Measurements from ENCODE around the gene RALGDS. TPM values are rescaled to one million over a fixed set of nuclear protein-coding genes. Genes with fewer than 3 reads are reported as not detected.

Gene RALGDS
- total and polyA plus RNA-seq, 7 experiments from 2014 or later: 17.8 to 123 (median 76.9) TPM

DNA sequence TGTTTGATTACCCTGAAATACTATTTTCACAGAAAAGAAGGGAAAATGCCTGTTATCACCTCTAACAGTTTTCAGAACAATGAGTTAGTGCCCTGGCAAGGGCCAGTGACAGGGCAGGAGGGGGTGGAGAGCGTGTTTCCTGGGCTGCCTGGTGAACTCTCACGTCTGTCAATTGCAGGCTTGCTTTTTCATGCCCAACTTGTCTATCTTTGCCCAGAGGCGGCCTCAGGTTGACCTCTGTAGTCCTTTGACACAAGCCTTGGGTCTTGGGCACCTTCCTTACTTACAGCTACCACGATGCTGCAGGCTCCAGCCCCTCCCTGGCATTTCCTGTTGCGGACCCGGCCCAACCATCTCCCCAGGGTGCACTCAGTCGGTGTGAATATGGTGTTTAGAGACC lies 61.4 kb downstream of the RALGDS start:
- no peak for ATAC-seq
- DNase-seq: peak in 1 of 9 donors; percentile 14
- no peaks in the 10 kb centered on the region for H3K9me3 Mint-ChIP-seq
- H3K27ac Mint-ChIP-seq: peak overlapping the region; percentile 36 to 91 (median 84)
- Histone ChIP-seq H3K27ac (ENCODE audit: low read depth, low read length) (peak overlapping the region; percentile 3), H3K9me3 (ENCODE audit: control insufficient read depth in 2 of 3, low read length in 3 of 3) (no peaks in the 10 kb centered on the region), H3K27me3 (ENCODE audit: control insufficient read depth in 2 of 2, insufficient read depth in 2 of 2, low read length in 2 of 2) (no peaks in the 10 kb centered on the region), H3K4me1 (ENCODE audit: control insufficient read depth in 2 of 2, insufficient read depth in 2 of 2, low read length in 2 of 2) (peaks cover 5 to 49% of the 10 kb centered on the region in 2 donors), H3K36me3 (ENCODE audit: control insufficient read depth in 2 of 3, insufficient read depth in 3 of 3, low read length in 3 of 3) (peaks cover 0 to 17% (median 6%) of the 10 kb centered on the region in 3 experiments), H3K4me3 (ENCODE audit: low read length) (no peak overlapping the region)
- intact Hi-C loops (cut with micrococcal nuclease): no loop called here
- ChIA-PET CTCF (interaction anchor here (0.7 kb wide), 1 partner anchor 30 kb away, joined by 3 read pairs; no protein-coding TSS in a partner anchor), POLR2A (interaction anchor here (1.0 to 1.6 kb wide), 2 partner anchors 29 to 66 kb away, joined by 4 to 5 read pairs; partner anchors contain the start of gene GTF3C5)
- peaks cover 0 to 13% (median 3%) of the 10 kb centered on the region in 5 donors for H3K36me3 Mint-ChIP-seq
- H3K4me1 Mint-ChIP-seq: peaks cover 25 to 70% (median 48%) of the 10 kb centered on the region in 7 donors
- peak overlapping the region; percentile 44 to 76 (median 67) for H3K4me3 Mint-ChIP-seq
- no peaks in the 10 kb centered on the region for H3K27me3 Mint-ChIP-seq

DNA sequence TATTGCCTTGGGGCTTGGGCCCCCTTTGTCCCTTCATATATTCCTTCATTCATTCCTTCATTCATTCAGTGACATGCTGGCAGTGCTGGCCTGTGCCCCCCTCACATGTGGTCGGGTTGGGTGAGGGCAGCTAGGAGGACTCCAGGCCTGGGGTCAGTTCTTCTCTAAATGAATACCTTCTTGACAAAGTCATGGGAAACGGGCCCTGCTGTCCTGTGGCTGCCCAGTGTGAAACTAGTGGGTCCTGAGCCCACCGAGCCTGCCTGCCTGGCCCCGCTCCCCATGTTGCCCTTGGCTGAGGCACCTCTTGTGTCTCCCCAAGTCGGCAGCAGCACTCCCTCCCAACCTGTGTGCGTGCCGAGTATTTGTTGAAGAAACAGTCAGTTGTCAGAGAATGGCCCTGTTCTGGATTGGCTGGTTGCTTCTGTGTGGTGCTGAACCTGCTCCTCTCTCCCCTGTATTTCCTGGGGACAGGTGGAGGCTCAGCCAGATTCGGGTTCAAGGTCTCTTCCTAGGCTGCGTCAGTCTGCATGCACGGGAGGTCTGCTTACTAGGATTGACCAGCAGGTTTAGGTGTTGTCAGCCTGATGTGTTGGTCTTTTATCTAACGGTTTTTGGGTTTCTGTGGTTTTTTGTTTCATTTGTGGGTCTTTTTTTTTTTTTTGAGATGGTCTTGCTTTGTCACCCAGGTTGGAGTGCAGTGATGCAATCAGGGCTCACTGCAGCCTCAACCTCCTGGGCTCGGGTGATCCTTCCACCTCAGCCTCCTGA lies 62.3 kb downstream of the RALGDS start:
- H3K36me3 ChIP-seq (ENCODE audit: control insufficient read depth in 2 of 3, insufficient read depth in 3 of 3, low read length in 3 of 3): peaks cover 0 to 25% (median 6%) of the 10 kb centered on the region in 3 experiments
- Mint-ChIP-seq H3K9me3 (no peaks in the 10 kb centered on the region), H3K27ac (peak overlapping the region; percentile 68 to 91 (median 87)), H3K36me3 (peaks cover 0 to 16% (median 8%) of the 10 kb centered on the region in 5 donors), H3K4me3 (peak overlapping the region; percentile 7 to 81 (median 59)), H3K4me1 (peaks cover 25 to 70% (median 48%) of the 10 kb centered on the region in 7 donors), H3K27me3 (no peaks in the 10 kb centered on the region)
- H3K9me3 ChIP-seq (ENCODE audit: control insufficient read depth in 2 of 3, low read length in 3 of 3): no peaks in the 10 kb centered on the region
- POLR2A ChIA-PET: interaction anchor here (0.5 kb wide), 1 partner anchor 389 kb away, joined by 3 read pairs; the partner anchor contains the start of gene DDX31
- intact Hi-C loops (cut with micrococcal nuclease): no loop called here
- H3K27me3 ChIP-seq (ENCODE audit: control insufficient read depth in 2 of 2, insufficient read depth in 2 of 2, low read length in 2 of 2): no peaks in the 10 kb centered on the region
- DNase-seq (peak in 3 of 9 donors; percentile 8 to 12 (median 9)), ATAC-seq (no peak)
- H3K4me3 ChIP-seq (ENCODE audit: low read length): no peak overlapping the region
- peak overlapping the region; percentile 39 for H3K27ac ChIP-seq (ENCODE audit: low read depth, low read length)
- peaks cover 5 to 49% of the 10 kb centered on the region in 2 donors for H3K4me1 ChIP-seq (ENCODE audit: control insufficient read depth in 2 of 2, insufficient read depth in 2 of 2, low read length in 2 of 2)
- CTCF ChIA-PET: interaction anchor here (0.5 kb wide), 1 partner anchor 1075 kb away, joined by 3 read pairs; no protein-coding TSS in a partner anchor

DNA sequence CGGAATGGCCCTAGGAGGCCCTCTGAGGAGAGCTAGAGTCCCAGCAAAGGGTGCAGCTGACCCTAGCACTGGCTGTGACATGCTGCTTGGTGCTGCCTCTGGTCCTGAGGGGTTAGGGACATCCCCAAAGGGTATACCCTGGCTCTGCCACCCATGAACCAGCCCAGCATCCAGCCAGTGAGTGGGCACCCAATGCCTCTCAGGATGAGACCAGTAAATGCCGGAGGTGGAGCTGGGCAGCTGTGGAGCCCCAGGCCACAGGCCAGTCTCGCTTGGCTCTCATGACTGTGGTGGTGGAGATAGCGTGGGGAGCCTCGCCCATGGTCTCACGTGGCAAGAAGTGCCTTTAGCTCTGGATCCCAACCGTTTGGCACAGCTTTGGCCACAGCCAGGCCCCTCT lies 63.0 kb downstream of the RALGDS start:
- H3K4me3 Mint-ChIP-seq: peak overlapping the region in 6 of 10 donors; percentile 7 to 81 (median 62)
- no peak for DNase-seq
- Histone ChIP-seq H3K36me3 (ENCODE audit: control insufficient read depth in 2 of 3, insufficient read depth in 3 of 3, low read length in 3 of 3) (peaks cover 0 to 32% (median 6%) of the 10 kb centered on the region in 3 experiments), H3K27ac (ENCODE audit: low read depth, low read length) (peak overlapping the region; percentile 39), H3K4me1 (ENCODE audit: control insufficient read depth in 2 of 2, insufficient read depth in 2 of 2, low read length in 2 of 2) (peaks cover 5 to 49% of the 10 kb centered on the region in 2 donors), H3K9me3 (ENCODE audit: control insufficient read depth in 2 of 3, low read length in 3 of 3) (no peaks in the 10 kb centered on the region), H3K4me3 (ENCODE audit: low read length) (no peak overlapping the region), H3K27me3 (ENCODE audit: control insufficient read depth in 2 of 2, insufficient read depth in 2 of 2, low read length in 2 of 2) (no peaks in the 10 kb centered on the region)
- peaks cover 0 to 17% (median 9%) of the 10 kb centered on the region in 5 donors for H3K36me3 Mint-ChIP-seq
- H3K9me3 Mint-ChIP-seq: no peaks in the 10 kb centered on the region
- H3K27me3 Mint-ChIP-seq: no peaks in the 10 kb centered on the region
- ChIA-PET POLR2A (interaction anchor here (0.5 to 2.6 kb wide), 2 partner anchors 27 to 389 kb away, joined by 3 to 18 read pairs; partner anchors contain the start of genes DDX31 and GTF3C5), CTCF (interaction anchor here (0.5 to 1.1 kb wide), 3 partner anchors 16 to 1076 kb away, joined by 3 to 4 read pairs (median 3); no protein-coding TSS in a partner anchor)
- ATAC-seq: no peak
- peaks cover 25 to 66% (median 45%) of the 10 kb centered on the region in 7 donors for H3K4me1 Mint-ChIP-seq
- H3K27ac Mint-ChIP-seq: peak overlapping the region; percentile 41 to 91 (median 84)
- intact Hi-C loops (cut with micrococcal nuclease): no loop called here

DNA sequence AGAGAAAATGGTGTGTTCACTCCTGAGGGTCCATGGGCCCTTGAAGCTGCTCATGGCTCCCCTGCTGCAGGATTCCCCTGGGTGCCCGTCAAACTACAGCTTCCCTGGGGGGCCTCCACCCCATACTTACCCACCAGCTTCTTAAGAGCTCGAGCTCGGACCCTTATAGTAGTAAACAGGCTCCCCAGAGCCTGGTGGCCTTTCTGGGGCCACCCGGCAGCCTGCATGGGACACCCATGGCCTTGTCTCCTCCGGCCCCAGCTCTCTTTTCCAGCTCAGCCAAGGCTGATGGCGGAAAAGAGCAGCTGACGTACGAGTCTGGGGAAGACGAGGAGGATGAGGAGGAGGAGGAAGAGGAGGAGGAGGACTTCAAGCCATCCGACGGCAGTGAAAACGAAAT lies 63.5 kb downstream of the RALGDS start:
- CTCF ChIA-PET: interaction anchor here (0.8 to 1.1 kb wide), 2 partner anchors 15 to 44 kb away, joined by 3 to 4 read pairs; no protein-coding TSS in a partner anchor
- peak overlapping the region; percentile 50 for H3K27ac ChIP-seq (ENCODE audit: low read depth, low read length)
- peaks cover 5 to 49% of the 10 kb centered on the region in 2 donors for H3K4me1 ChIP-seq (ENCODE audit: control insufficient read depth in 2 of 2, insufficient read depth in 2 of 2, low read length in 2 of 2)
- Mint-ChIP-seq H3K9me3 (no peaks in the 10 kb centered on the region), H3K4me1 (peaks cover 24 to 62% (median 45%) of the 10 kb centered on the region in 7 donors), H3K4me3 (peak overlapping the region in 4 of 10 donors; percentile 41 to 77 (median 72)), H3K36me3 (peaks cover 0 to 17% (median 9%) of the 10 kb centered on the region in 5 donors), H3K27me3 (no peaks in the 10 kb centered on the region), H3K27ac (peak overlapping the region in 8 of 9 donors; percentile 4 to 91 (median 84))
- ATAC-seq (no peak), DNase-seq (no peak)
- POLR2A ChIA-PET: interaction anchor here (1.0 to 2.6 kb wide), 2 partner anchors 27 to 49 kb away, joined by 3 to 18 read pairs; partner anchors contain the start of gene GTF3C5
- intact Hi-C loops (cut with micrococcal nuclease): no loop called here
- peaks cover 0 to 36% (median 6%) of the 10 kb centered on the region in 3 experiments for H3K36me3 ChIP-seq (ENCODE audit: control insufficient read depth in 2 of 3, insufficient read depth in 3 of 3, low read length in 3 of 3)
- H3K4me3 ChIP-seq (ENCODE audit: low read length): no peak overlapping the region
- no peaks in the 10 kb centered on the region for H3K9me3 ChIP-seq (ENCODE audit: control insufficient read depth in 2 of 3, low read length in 3 of 3)
- no peaks in the 10 kb centered on the region for H3K27me3 ChIP-seq (ENCODE audit: control insufficient read depth in 2 of 2, insufficient read depth in 2 of 2, low read length in 2 of 2)

DNA sequence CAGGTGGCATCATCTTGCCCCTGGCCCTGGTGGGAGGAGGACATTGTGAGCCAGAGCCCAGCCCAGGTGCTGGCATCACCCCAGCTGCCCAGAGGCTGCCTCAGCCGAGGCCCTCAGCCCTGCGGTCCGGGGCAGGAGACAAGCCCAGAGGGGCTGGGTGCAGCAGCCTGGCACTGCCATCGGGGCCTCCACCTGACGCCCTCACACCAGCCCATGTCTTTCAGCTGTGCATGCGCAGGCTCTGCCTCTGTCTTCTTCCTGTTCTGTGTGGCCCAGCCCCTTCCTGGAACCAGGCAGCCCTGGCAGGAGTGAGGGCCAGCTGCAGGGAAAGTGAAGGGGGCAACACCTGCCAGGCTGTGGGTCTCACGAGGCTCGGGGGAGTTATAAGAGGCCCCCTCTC lies 64.0 kb downstream of the RALGDS start:
- H3K9me3 Mint-ChIP-seq: no peaks in the 10 kb centered on the region
- peak overlapping the region; percentile 24 for H3K4me3 ChIP-seq (ENCODE audit: low read length)
- CTCF ChIA-PET: interaction anchor here (0.8 to 1.1 kb wide), 4 partner anchors 15 to 43 kb away, joined by 3 to 4 read pairs (median 4); no protein-coding TSS in a partner anchor
- peak overlapping the region in 7 of 10 donors; percentile 9 to 85 (median 77) for H3K4me3 Mint-ChIP-seq
- peaks cover 5 to 49% of the 10 kb centered on the region in 2 donors for H3K4me1 ChIP-seq (ENCODE audit: control insufficient read depth in 2 of 2, insufficient read depth in 2 of 2, low read length in 2 of 2)
- DNase-seq: peak in 7 of 9 donors; percentile 24 to 55 (median 41)
- H3K27ac ChIP-seq (ENCODE audit: low read depth, low read length): peak overlapping the region; percentile 50
- peaks cover 0 to 21% (median 9%) of the 10 kb centered on the region in 5 donors for H3K36me3 Mint-ChIP-seq
- no peaks in the 10 kb centered on the region for H3K27me3 ChIP-seq (ENCODE audit: control insufficient read depth in 2 of 2, insufficient read depth in 2 of 2, low read length in 2 of 2)
- intact Hi-C loops (cut with micrococcal nuclease): no loop called here
- H3K27me3 Mint-ChIP-seq: no peaks in the 10 kb centered on the region
- H3K27ac Mint-ChIP-seq: peak overlapping the region in 8 of 9 donors; percentile 45 to 95 (median 90)
- peaks cover 0 to 42% (median 8%) of the 10 kb centered on the region in 3 experiments for H3K36me3 ChIP-seq (ENCODE audit: control insufficient read depth in 2 of 3, insufficient read depth in 3 of 3, low read length in 3 of 3)
- H3K9me3 ChIP-seq (ENCODE audit: control insufficient read depth in 2 of 3, low read length in 3 of 3): no peaks in the 10 kb centered on the region
- POLR2A ChIA-PET: interaction anchor here (0.6 to 2.6 kb wide), 3 partner anchors 26 to 117 kb away, joined by 3 to 18 read pairs (median 3); partner anchors contain the start of gene GTF3C5
- ATAC-seq: peak; percentile 60
- peaks cover 25 to 60% (median 45%) of the 10 kb centered on the region in 7 donors for H3K4me1 Mint-ChIP-seq

DNA sequence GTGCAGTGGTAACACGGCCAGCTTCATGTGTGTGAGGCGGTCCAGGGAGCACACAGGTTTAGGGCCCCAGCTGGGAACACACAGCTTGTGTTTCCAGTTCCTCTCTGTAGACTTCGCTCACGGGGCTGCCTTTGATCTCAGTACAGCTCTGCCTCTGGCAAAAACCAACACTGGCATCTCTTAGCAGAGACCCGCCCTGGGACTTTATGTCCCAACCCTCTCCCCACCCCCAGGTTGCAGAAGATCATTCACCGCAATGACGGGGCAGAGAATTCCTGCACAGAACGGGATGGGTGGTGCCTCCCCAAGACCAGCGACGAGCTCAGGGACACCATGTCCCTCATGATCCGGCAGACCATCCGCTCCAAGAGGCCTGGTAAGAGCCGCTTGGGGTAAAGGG lies 64.5 kb downstream of the RALGDS start:
- Mint-ChIP-seq H3K4me1 (peaks cover 26 to 60% (median 45%) of the 10 kb centered on the region in 7 donors), H3K4me3 (peak overlapping the region; percentile 48 to 85 (median 76)), H3K27me3 (no peaks in the 10 kb centered on the region), H3K27ac (peak overlapping the region; percentile 75 to 95 (median 90)), H3K9me3 (no peaks in the 10 kb centered on the region), H3K36me3 (peaks cover 0 to 21% (median 9%) of the 10 kb centered on the region in 5 donors)
- DNase-seq (peak in 3 of 9 donors; percentile 5 to 28 (median 25)), ATAC-seq (peak; percentile 28)
- Histone ChIP-seq H3K4me3 (ENCODE audit: low read length) (peak overlapping the region; percentile 24), H3K9me3 (ENCODE audit: control insufficient read depth in 2 of 3, low read length in 3 of 3) (no peaks in the 10 kb centered on the region), H3K27ac (ENCODE audit: low read depth, low read length) (peak overlapping the region; percentile 50), H3K36me3 (ENCODE audit: control insufficient read depth in 2 of 3, insufficient read depth in 3 of 3, low read length in 3 of 3) (peaks cover 0 to 46% (median 10%) of the 10 kb centered on the region in 3 experiments), H3K27me3 (ENCODE audit: control insufficient read depth in 2 of 2, insufficient read depth in 2 of 2, low read length in 2 of 2) (no peaks in the 10 kb centered on the region), H3K4me1 (ENCODE audit: control insufficient read depth in 2 of 2, insufficient read depth in 2 of 2, low read length in 2 of 2) (peaks cover 5 to 49% of the 10 kb centered on the region in 2 donors)
- CTCF ChIA-PET: interaction anchor here (1.1 kb wide), 2 partner anchors 26 to 35 kb away, joined by 3 to 4 read pairs; no protein-coding TSS in a partner anchor
- POLR2A ChIA-PET: interaction anchor here (0.5 to 2.6 kb wide), 5 partner anchors 26 to 703 kb away, joined by 3 to 18 read pairs (median 3); partner anchors contain the start of gene GTF3C5
- intact Hi-C loops (cut with micrococcal nuclease): no loop called here
